K562 (cell line): Measurements from ENCODE around the gene APBA2. TPM values are rescaled to one million over a fixed set of nuclear protein-coding genes. Genes with fewer than 3 reads are reported as not detected.

ENCODE experiments used
- CCAR2 ChIP-seq: fragments of 200-400 bp; formaldehyde crosslinking; IDR thresholded peaks from 2 replicates; pipeline ENCODE4 v1.6.1; 2017; ENCODE audit warnings: mild to moderate bottlenecking, low read depth, low read length
- CLOCK ChIP-seq: fragments of 250-450 bp; sonication (Bioruptor Pico); IDR thresholded peaks from 2 replicates; pipeline ENCODE4 v1.4.0; 2020; ENCODE audit warnings: mild to moderate bottlenecking, moderate library complexity, borderline replicate concordance
- E2F3 ChIP-seq: fragments of 250-450 bp; sonication (Bioruptor Pico); IDR thresholded peaks from 2 replicates; pipeline ENCODE4 v1.4.0; 2020; ENCODE audit warnings: mild to moderate bottlenecking
- ELF1 ChIP-seq: fragments of 200-800 bp; sonication (Bioruptor generic); IDR thresholded peaks from 2 replicates; pipeline ENCODE4 v1.6.1; 2016; ENCODE audit warnings: missing genetic modification characterization, missing compliant biosample characterization
- EP300 ChIP-seq: IDR thresholded peaks from 2 replicates; pipeline ENCODE4 v1.6.1; 2012; ENCODE audit warnings: low read length, improper control_type of control experiment
- HLTF ChIP-seq: fragments of 450-650 bp; IDR thresholded peaks from 2 replicates; pipeline ENCODE4 v1.6.1; 2016
- MXD1 ChIP-seq: fragments of 250-450 bp; sonication (Bioruptor Pico); IDR thresholded peaks from 2 replicates; pipeline ENCODE4 v1.8.0; 2021; ENCODE audit warnings: borderline replicate concordance, mild to moderate bottlenecking, moderate library complexity; ENCODE audit not compliant: poor library complexity, severe bottlenecking
- NONO ChIP-seq, 2 experiments: fragments of 200-400 bp in 1 of 2; fragments of 450-650 bp in 1 of 2; formaldehyde crosslinking in 1 of 2; IDR thresholded peaks; 2 replicates each; pipeline ENCODE4 v1.6.1; 2017; ENCODE audit warnings: low read depth in 2 of 2, mild to moderate bottlenecking in 2 of 2, moderate library complexity in 2 of 2, low read length in 1 of 2
- POLR2AphosphoS2 ChIP-seq: IDR thresholded peaks from 2 replicates; pipeline ENCODE4 v1.6.1; 2012; ENCODE audit warnings: low read length, improper control_type of control experiment
- RAD51 ChIP-seq: fragments of 450-650 bp; IDR thresholded peaks from 2 replicates; pipeline ENCODE4 v1.7.1; 2016; ENCODE audit warnings: low read depth, mild to moderate bottlenecking, borderline replicate concordance
- RB1 ChIP-seq: fragments of 450-650 bp; IDR thresholded peaks from 2 replicates; pipeline ENCODE4 v1.6.1; 2017; ENCODE audit warnings: low read depth, mild to moderate bottlenecking
- SMAD3 ChIP-seq: fragments of 450-650 bp; formaldehyde crosslinking; conservative IDR thresholded peaks from 2 replicates; pipeline ENCODE4 v1.4.0; 2020; ENCODE audit warnings: mild to moderate bottlenecking
- SMC3 ChIP-seq: conservative IDR thresholded peaks from 2 replicates; pipeline ENCODE4 v1.6.1; 2011; ENCODE audit warnings: low read depth, low read length, improper control_type of control experiment; ENCODE audit not compliant: insufficient read depth
- SREBF1 ChIP-seq: fragments of 150-350 bp; IDR thresholded peaks from 2 replicates; pipeline ENCODE4 v1.6.1; 2014; ENCODE audit warnings: antibody characterized with exemption, low read depth, low read length, borderline replicate concordance
- SREBF2 ChIP-seq: sonication (generic); formaldehyde crosslinking; IDR thresholded peaks from 2 replicates; pipeline ENCODE4 v1.4.0; 2020; ENCODE audit warnings: mild to moderate bottlenecking, missing genetic modification reagents
- TEAD2 ChIP-seq: fragments of 450-650 bp; IDR thresholded peaks from 2 replicates; pipeline ENCODE4 v1.6.1; 2016; ENCODE audit warnings: missing genetic modification characterization, control low read depth, missing compliant biosample characterization
- ZC3H8 ChIP-seq: fragments of 450-650 bp; IDR thresholded peaks from 2 replicates; pipeline ENCODE4 v1.6.1; 2017
- ZNF174 ChIP-seq: fragments of 250-450 bp; sonication (Bioruptor Pico); IDR thresholded peaks from 2 replicates; pipeline ENCODE4 v1.4.0; 2020; ENCODE audit warnings: mild to moderate bottlenecking
- ZNF398 ChIP-seq: fragments of 250-450 bp; sonication (Bioruptor Pico); IDR thresholded peaks from 2 replicates; pipeline ENCODE4 v1.8.0; 2021; ENCODE audit warnings: moderate library complexity, mild to moderate bottlenecking, inconsistent platforms
- ZNF586 ChIP-seq: fragments of 450-650 bp; formaldehyde crosslinking; conservative IDR thresholded peaks from 2 replicates; pipeline ENCODE4 v1.4.0; 2020; ENCODE audit warnings: mild to moderate bottlenecking, moderate library complexity
- ZNF644 ChIP-seq: fragments of 200-800 bp; sonication (Bioruptor generic); IDR thresholded peaks from 2 replicates; pipeline ENCODE4 v1.6.1; 2016; ENCODE audit warnings: low read depth, missing genetic modification characterization, missing compliant biosample characterization
- ZNF778 ChIP-seq: fragments of 450-650 bp; formaldehyde crosslinking; IDR thresholded peaks from 2 replicates; pipeline ENCODE4 v1.4.0; 2020; ENCODE audit warnings: mild to moderate bottlenecking, moderate library complexity
- polyA plus RNA-seq, 8 experiments: library from polyadenylated mRNA; depleted of rRNA in 4 of 8; stranded (reverse) in 5 of 8; unstranded in 3 of 8; fragments of >200 nt; fragmentation: Nextera tagmentation in 2 of 8; fragmentation: Illumina TruSeq in 1 of 8; extraction: Ambion mirVana in 2 of 8; extraction: Trizol in 1 of 8; gene quantifications; 2 replicates each; pipeline versions ENCODE4 v1.2.1 to v1.2.3, GENCODE V29; 2011 to 2014; ENCODE audit warnings: inconsistent platforms in 1 of 8, missing spikeins in 1 of 8
- total RNA-seq, 7 experiments: library from RNA; depleted of rRNA in 6 of 7; stranded (reverse); fragments of >200 nt in 6 of 7; fragmentation: Illumina TruSeq in 2 of 7; extraction: Trizol in 2 of 7; gene quantifications; 2 replicates each; pipeline versions ENCODE4 v1.2.1 to v1.2.3, GENCODE V29; 2011 to 2021; ENCODE audit warnings: low replicate concordance in 1 of 7

Gene APBA2
- total and polyA plus RNA-seq, 9 of the 15 experiments (the other 6 are each of a cell fraction or from before 2014, with no cell fraction given): 0.24 to 40.9 (median 25.2) TPM

GRCh38 chr15:28911310-28911931 lies 25.6 kb downstream of the APBA2 start (continued):
- TF ChIP-seq SREBF2 (CRISPR knock-in tag) (no peak), EP300 (peak; percentile 96), RAD51 (no peak; the same call in 1 of the 2 replicates), SREBF1 (no peak), ELF1 (tag) (no peak), MXD1 (no peak), NONO (IDR thresholded peaks at IDR 0.05; ENCODE audit: low read depth in 2 of 2, low read length in 1 of 2) (0 out of 4 replicates have a peak, but pooled peaks of 1 of the 2 experiments have one; percentile 58), ZNF778 (CRISPR knock-in tag) (no peak), CCAR2 (0 out of 2 replicates have a peak, but pooled peaks have one; percentile 83), HLTF (no peak), CLOCK (CRISPR knock-in tag) (no peak), ZNF174 (CRISPR knock-in tag) (no peak), ZNF644 (tag) (peak; percentile 66; the same call in 1 of the 2 replicates), ZC3H8 (no peak), SMC3 (no peak), ZNF398 (CRISPR knock-in tag) (no peak), E2F3 (no peak), RB1 (no peak), SMAD3 (CRISPR knock-in tag) (0 out of 2 replicates have a peak, but pooled peaks have one; percentile 48), ZNF586 (no peak), TEAD2 (tag) (no peak), POLR2AphosphoS2 (no peak)
